ENCODE data around the gene XXYLT1. TPM values are rescaled to one million over a fixed set of nuclear protein-coding genes. Genes with fewer than 3 reads are reported as not detected.

XXYLT1 gene
- total RNA-seq, 1 donor from 2014 or later: 22.3 TPM

DNA sequence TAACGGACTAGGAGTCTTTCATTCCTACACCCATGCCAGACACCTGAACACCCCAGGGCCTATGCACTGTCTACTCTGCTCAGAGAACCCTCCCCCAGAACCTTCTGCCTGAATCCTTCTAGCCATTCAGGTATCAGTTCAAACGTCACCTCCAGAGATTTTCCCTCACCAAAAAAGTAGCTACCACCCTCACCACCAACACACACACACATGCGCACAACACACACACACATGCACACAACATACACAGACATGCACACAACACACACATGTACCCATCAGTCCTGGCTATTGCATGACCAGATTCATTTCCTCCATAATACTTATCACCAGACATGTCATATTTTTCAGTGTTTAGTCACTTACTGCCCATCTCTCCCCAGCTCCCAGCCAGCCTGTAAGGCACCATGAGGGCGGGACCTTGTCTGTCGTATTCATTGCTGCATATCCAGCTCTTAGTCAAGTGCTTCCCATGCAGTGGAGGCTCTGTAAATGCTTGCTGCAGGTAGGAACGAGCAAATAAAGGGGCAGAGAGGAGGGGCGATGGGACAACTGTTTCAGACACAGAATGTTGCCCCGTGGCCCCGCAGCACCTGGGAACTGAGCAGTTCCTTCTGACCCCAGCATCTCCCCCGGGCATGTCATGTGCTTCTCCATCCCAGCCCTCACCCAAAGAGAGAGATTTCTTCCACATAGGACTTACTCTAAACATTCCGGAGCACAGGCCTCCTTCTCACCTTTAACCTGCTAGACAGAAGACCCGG is 29.2 kb downstream of the XXYLT1 start:
- DNase-seq: no peak
- TF ChIP-seq, protein P1, sequence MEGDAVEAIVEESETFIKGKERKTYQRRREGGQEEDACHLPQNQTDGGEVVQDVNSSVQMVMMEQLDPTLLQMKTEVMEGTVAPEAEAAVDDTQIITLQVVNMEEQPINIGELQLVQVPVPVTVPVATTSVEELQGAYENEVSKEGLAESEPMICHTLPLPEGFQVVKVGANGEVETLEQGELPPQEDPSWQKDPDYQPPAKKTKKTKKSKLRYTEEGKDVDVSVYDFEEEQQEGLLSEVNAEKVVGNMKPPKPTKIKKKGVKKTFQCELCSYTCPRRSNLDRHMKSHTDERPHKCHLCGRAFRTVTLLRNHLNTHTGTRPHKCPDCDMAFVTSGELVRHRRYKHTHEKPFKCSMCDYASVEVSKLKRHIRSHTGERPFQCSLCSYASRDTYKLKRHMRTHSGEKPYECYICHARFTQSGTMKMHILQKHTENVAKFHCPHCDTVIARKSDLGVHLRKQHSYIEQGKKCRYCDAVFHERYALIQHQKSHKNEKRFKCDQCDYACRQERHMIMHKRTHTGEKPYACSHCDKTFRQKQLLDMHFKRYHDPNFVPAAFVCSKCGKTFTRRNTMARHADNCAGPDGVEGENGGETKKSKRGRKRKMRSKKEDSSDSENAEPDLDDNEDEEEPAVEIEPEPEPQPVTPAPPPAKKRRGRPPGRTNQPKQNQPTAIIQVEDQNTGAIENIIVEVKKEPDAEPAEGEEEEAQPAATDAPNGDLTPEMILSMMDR (IDR thresholded peaks at IDR 0.05; ENCODE audit: partially characterized antibody, unreplicated experiment): no peak
- peaks cover 13% of the 10 kb centered on the region for H3K9me3 Mint-ChIP-seq (ENCODE audit: unreplicated experiment)

DNA sequence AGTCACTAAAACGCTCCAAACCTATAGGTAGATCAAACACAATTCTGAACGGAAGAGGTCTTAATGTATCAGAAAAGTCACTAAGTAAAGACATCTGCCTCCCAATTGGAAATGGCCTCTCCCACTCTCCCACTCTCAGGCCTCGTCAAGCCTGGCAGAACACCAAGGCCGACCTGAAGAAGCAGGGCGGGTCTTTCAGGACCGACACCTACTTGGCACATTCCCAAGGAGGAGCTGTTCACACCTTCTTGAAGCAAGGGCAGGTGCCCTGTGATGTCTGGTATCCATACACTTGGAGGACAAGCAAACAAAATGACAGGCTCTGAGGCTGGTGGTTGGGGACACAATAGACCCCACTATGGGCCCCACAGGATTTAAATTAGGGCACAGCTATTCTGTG is 30.0 kb downstream of the XXYLT1 start:
- peaks cover 6% of the 10 kb centered on the region for H3K36me3 Mint-ChIP-seq (ENCODE audit: unreplicated experiment)
- TF ChIP-seq, protein P1 (IDR thresholded peaks at IDR 0.05; ENCODE audit: partially characterized antibody, unreplicated experiment): no peak
- H3K27ac Mint-ChIP-seq (ENCODE audit: unreplicated experiment): no peak overlapping the region
- DNase-seq: no peak
- peaks cover 4% of the 10 kb centered on the region for H3K27me3 Mint-ChIP-seq (ENCODE audit: unreplicated experiment)
- peaks cover 40% of the 10 kb centered on the region for H3K4me1 Mint-ChIP-seq (ENCODE audit: low read depth, unreplicated experiment)
- H3K9me3 Mint-ChIP-seq (ENCODE audit: unreplicated experiment): peaks cover 13% of the 10 kb centered on the region
- H3K4me3 Mint-ChIP-seq (ENCODE audit: unreplicated experiment): no peak overlapping the region

More for the DNA sequence above, 29.2 kb downstream of the XXYLT1 start:
- Mint-ChIP-seq H3K4me3 (ENCODE audit: unreplicated experiment) (no peak overlapping the region), H3K36me3 (ENCODE audit: unreplicated experiment) (peaks cover 6% of the 10 kb centered on the region), H3K27me3 (ENCODE audit: unreplicated experiment) (peaks cover 4% of the 10 kb centered on the region), H3K27ac (ENCODE audit: unreplicated experiment) (no peak overlapping the region), H3K4me1 (ENCODE audit: low read depth, unreplicated experiment) (peaks cover 48% of the 10 kb centered on the region)

DNA sequence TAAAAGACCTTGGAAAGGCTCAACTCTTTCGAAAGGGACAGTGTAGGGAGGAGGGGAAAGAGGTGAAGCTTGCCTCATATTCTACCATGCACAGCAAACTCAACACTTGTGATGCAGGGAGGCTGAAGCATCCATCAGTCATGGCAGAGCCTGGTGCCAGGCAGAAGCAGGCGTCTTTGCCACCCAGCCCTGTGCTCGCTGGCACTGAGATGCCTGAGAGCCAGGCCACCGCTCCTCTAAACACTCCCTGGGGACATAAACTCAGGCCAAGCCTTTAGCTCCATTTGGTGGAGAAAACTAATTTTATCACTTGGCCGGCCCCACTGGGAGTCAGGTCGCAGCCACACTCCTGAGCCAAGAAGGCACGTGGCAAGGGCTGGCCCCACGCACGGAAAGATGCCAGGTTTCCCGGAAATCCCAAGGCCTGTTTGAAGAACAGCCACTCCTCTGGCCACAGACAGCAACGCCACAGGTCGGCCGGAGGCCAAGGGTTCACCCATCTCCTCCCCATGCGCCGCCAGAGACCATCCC is 30.7 kb downstream of the XXYLT1 start:
- Mint-ChIP-seq H3K27me3 (ENCODE audit: unreplicated experiment) (peaks cover 1% of the 10 kb centered on the region), H3K27ac (ENCODE audit: unreplicated experiment) (no peak overlapping the region), H3K4me3 (ENCODE audit: unreplicated experiment) (no peak overlapping the region), H3K4me1 (ENCODE audit: low read depth, unreplicated experiment) (peaks cover 35% of the 10 kb centered on the region), H3K36me3 (ENCODE audit: unreplicated experiment) (peaks cover 6% of the 10 kb centered on the region), H3K9me3 (ENCODE audit: unreplicated experiment) (peaks cover 13% of the 10 kb centered on the region)
- TF ChIP-seq, protein P1 (IDR thresholded peaks at IDR 0.05; ENCODE audit: partially characterized antibody, unreplicated experiment): no peak
- DNase-seq: no peak

DNA sequence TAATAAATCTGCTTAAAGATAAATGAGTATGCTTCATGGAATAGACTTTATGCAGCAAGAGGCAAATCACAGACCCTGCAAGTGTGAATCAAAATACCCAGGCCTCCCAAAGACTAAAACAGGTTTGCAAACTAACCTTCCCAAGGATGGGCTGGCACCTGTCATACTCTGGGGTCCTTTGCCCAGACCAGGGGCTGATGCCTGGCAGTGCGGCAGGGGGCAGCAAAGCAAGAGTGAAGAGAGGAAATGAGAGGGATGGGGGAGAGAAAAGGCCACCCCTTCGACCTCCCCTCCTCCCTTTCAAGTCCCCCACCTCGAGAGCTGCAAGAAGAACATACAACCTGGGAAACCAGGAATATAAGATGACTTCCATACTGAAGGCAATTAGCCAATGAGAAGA is 31.8 kb downstream of the XXYLT1 start:
- H3K9me3 Mint-ChIP-seq (ENCODE audit: unreplicated experiment): peaks cover 15% of the 10 kb centered on the region
- H3K27me3 Mint-ChIP-seq (ENCODE audit: unreplicated experiment): peaks cover 1% of the 10 kb centered on the region
- peaks cover 13% of the 10 kb centered on the region for H3K36me3 Mint-ChIP-seq (ENCODE audit: unreplicated experiment)
- no peak for DNase-seq
- H3K4me3 Mint-ChIP-seq (ENCODE audit: unreplicated experiment): no peak overlapping the region
- H3K4me1 Mint-ChIP-seq (ENCODE audit: low read depth, unreplicated experiment): peaks cover 34% of the 10 kb centered on the region
- H3K27ac Mint-ChIP-seq (ENCODE audit: unreplicated experiment): no peak overlapping the region
- TF ChIP-seq, protein P1 (IDR thresholded peaks at IDR 0.05; ENCODE audit: partially characterized antibody, unreplicated experiment): no peak

DNA sequence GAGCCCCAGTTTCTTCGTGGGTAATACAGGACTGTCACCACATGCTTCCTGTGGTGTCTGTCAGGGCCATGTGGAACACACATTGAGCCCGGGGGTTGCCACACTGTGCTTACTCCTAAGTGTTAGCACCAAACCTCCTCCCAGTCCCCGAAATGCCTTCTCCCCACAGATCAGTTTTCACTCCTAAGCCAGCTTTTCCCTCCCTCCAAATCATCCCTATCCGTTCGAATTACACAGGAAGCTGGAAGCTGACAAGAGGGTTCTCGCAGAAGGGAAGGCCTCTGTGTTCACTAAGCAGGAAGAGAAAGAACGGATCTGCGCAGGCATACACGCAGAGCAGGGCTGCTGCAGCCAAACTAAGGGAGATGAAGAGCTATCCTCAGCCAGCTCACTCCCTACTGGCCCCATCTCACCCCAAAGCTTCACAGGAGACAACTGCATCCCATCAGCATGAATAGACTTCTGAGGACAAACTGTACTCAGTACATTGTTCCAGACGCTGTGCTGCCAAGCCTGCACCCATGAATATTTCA is 32.3 kb downstream of the XXYLT1 start:
- Mint-ChIP-seq H3K4me1 (ENCODE audit: low read depth, unreplicated experiment) (peaks cover 29% of the 10 kb centered on the region), H3K4me3 (ENCODE audit: unreplicated experiment) (no peak overlapping the region), H3K27ac (ENCODE audit: unreplicated experiment) (no peak overlapping the region), H3K27me3 (ENCODE audit: unreplicated experiment) (peaks cover 1% of the 10 kb centered on the region), H3K36me3 (ENCODE audit: unreplicated experiment) (peaks cover 13% of the 10 kb centered on the region), H3K9me3 (ENCODE audit: unreplicated experiment) (peaks cover 15% of the 10 kb centered on the region)
- TF ChIP-seq, protein P1 (IDR thresholded peaks at IDR 0.05; ENCODE audit: partially characterized antibody, unreplicated experiment): no peak
- no peak for DNase-seq

Measured in glutamatergic neuron (in vitro differentiated cells).